Spinal cord (tissue), 10 donors: ENCODE measurements around the gene KIAA0232. TPM values are rescaled to one million over a fixed set of nuclear protein-coding genes. Genes with fewer than 3 reads are reported as not detected.
A peak's percentile ranks its signal among the peaks of the same experiment; 100 is the strongest.

ENCODE experiments used
- DNase-seq, 6 donors: peaks; one replicate each; pipeline versions ENCODE4 v3.0.0 to v3.0.0-alpha.2; 2013 to 2015; ENCODE audit warnings: low spot score in 6 of 6, low read depth in 4 of 6
- H3K27ac ChIP-seq: one replicate; pipeline ENCODE4 v1.5.1; 2013; ENCODE audit warnings: low read depth, low read length, control low read depth
- H3K27me3 ChIP-seq: one replicate; pipeline ENCODE4 v1.6.1; 2013; ENCODE audit warnings: low read length; ENCODE audit not compliant: control insufficient read depth, insufficient read depth
- H3K36me3 ChIP-seq: one replicate; pipeline ENCODE4 v1.6.1; 2013; ENCODE audit warnings: low read length; ENCODE audit not compliant: control insufficient read depth, insufficient read depth
- H3K4me1 ChIP-seq: one replicate; pipeline ENCODE4 v1.6.1; 2013; ENCODE audit warnings: low read length; ENCODE audit not compliant: control insufficient read depth, insufficient read depth
- H3K4me3 ChIP-seq: one replicate; pipeline ENCODE4 v1.5.1; 2013; ENCODE audit warnings: low read depth, low read length, control low read depth
- H3K9me3 ChIP-seq: one replicate; pipeline ENCODE4 v1.6.1; 2013; ENCODE audit warnings: low read length; ENCODE audit not compliant: control insufficient read depth, insufficient read depth
- WGBS: methylation state at CpG from one replicate; pipeline ENCODE4 v1.1.5; 2013; ENCODE audit warnings: missing lambda C conversion rate; ENCODE audit not compliant: insufficient coverage; 5-methylcytosine and 5-hydroxymethylcytosine counted together
- polyA plus RNA-seq, 2 donors: library from polyadenylated mRNA; unstranded; fragments of 120-200 nt; gene quantifications; one replicate each; pipeline ENCODE4 v1.2.1, GENCODE V29; 2013; ENCODE audit not compliant: insufficient read length in 2 of 2
- total RNA-seq, 2 donors: library from RNA; depleted of rRNA in 1 of 2; stranded (reverse); fragments of 120-200 nt in 1 of 2; fragments of >200 nt in 1 of 2; gene quantifications; one replicate each; pipeline versions ENCODE4 v1.2.3 to v1.2.4, GENCODE V29; 2013 to 2014
- donor health status: healthy.

The KIAA0232 gene
- total and polyA plus RNA-seq, 4 donors = 34.8 to 59.9 (median 45.7) TPM

DNA sequence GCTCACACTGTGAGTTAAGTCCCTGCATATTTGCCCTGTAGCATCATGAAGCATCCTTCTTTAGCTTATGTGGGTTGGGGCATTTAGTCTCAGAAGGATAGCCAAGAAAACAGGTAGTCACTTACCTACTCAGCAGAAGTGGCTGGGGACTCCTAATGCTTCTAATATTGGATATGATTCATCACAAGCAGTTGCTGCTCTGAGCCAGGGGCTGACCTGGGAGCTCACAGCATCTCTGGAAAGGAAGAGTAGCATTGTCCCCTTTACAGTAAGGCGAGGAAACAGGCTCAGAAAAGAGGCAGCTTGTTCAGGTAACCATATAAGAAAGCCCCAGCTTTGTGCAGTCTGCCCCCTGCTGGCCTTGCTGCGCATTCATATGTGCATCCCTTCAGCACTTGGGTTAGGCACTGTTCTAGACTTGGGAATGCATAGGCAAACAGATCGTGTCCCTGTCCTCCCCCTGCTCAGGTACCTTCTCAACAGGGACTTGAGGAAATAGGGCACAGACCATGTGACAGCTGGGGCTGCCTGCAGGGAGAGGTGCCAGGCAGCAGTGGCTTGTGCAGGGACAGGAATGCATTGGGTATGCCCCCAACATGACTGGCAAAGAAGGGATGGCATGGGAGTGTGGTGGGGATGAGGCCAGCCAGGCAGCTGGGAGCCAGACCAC is 91.4 kb downstream of the KIAA0232 start:
- H3K27me3 ChIP-seq = no peaks in the 10 kb centered on the region
- peaks cover 22% of the 10 kb centered on the region for H3K4me1 ChIP-seq
- H3K36me3 ChIP-seq = peaks cover 58% of the 10 kb centered on the region
- peak in 3 of 6 donors; percentile 22 to 80 (median 73) for DNase-seq
- no peak overlapping the region for H3K4me3 ChIP-seq
- no peaks in the 10 kb centered on the region for H3K9me3 ChIP-seq
- 49% methylated on average over 3 of the region's 3 CpGs for WGBS
- H3K27ac ChIP-seq = no peak overlapping the region

DNA sequence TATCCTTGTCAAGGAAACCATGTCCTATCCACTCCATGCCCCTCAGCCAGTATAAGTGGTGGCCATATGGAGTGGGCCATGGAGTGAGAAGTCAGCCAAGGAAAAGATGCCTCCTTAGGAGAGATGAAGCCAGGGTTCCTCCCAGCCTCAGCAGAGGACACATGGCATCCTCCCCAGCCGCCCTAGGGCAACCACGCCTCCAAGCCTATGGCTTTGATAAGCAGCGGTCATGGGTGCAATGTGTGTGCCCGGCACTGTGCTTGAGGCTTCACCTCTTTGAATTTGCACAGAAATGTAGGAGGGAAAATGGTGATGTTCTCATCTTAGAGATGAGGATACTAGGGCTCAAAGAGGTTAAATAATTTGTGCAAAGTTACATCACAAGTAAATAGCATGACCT is 92.5 kb downstream of the KIAA0232 start:
- peaks cover 63% of the 10 kb centered on the region for H3K36me3 ChIP-seq
- H3K9me3 ChIP-seq = no peaks in the 10 kb centered on the region
- no peak overlapping the region for H3K27ac ChIP-seq
- no peak for DNase-seq
- H3K4me1 ChIP-seq = peaks cover 22% of the 10 kb centered on the region
- WGBS = 97% methylated on average over 4 of the region's 4 CpGs
- no peak overlapping the region for H3K4me3 ChIP-seq
- no peaks in the 10 kb centered on the region for H3K27me3 ChIP-seq

DNA sequence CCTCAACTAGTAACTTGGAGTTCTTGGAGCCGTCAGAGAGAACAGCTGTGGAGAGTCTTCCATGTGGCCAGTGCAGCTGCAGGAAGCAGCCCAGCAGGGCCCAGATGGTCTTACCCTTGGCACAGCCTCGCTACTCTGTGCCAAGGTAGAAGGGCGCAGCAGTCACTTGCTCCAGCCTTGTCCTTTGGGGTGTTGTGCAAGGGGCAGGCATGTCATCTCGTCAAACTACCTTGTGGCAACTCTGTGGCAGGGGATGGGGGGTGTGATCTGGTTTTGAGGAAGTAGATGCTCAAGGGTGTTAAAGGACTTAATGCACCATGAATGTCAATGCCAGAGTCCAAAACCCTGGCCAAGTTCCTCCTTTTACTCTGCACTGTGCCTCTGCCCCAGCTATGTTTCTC is 92.9 kb downstream of the KIAA0232 start:
- Histone ChIP-seq H3K27ac (no peak overlapping the region), H3K9me3 (no peaks in the 10 kb centered on the region)

DNA sequence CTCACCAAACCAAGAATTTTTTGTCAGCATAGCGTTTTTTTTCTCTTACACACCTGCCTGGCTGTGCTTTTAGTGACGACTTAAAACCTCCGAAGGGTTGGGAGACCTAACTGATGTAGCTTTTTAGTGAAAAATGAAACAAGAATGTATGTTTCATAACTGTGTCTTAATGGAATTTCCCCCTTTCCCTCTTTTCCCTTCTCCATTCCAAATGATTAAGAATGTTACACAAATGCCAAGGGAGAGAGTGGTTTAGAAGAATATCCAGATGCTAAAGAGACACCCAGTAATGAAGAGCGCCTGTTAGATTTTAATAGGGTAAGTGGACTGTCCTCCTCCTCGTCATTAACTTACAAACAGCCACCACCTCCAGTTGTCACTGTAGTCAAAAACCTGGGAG is 93.9 kb downstream of the KIAA0232 start:
- H3K27ac ChIP-seq = no peak overlapping the region
- WGBS = no CpG with 5 or more reads among the region's 5 CpGs

More for the DNA sequence above, 92.9 kb downstream of the KIAA0232 start:
- WGBS = 51% methylated on average over 4 of the region's 4 CpGs
- H3K4me1 ChIP-seq = peaks cover 22% of the 10 kb centered on the region
- no peaks in the 10 kb centered on the region for H3K27me3 ChIP-seq
- peaks cover 59% of the 10 kb centered on the region for H3K36me3 ChIP-seq
- no peak overlapping the region for H3K4me3 ChIP-seq
- peak in 1 of 6 donors; percentile 30 for DNase-seq

GRCh38 chr4:6877067-6877466 is 94.5 kb downstream of the KIAA0232 start:
- H3K27me3 ChIP-seq = no peaks in the 10 kb centered on the region
- peaks cover 22% of the 10 kb centered on the region for H3K4me1 ChIP-seq
- DNase-seq = no peak
- WGBS = 93% methylated on average over 8 of the region's 14 CpGs
- H3K36me3 ChIP-seq = peaks cover 57% of the 10 kb centered on the region
- no peak overlapping the region for H3K27ac ChIP-seq
- no peak overlapping the region for H3K4me3 ChIP-seq
- H3K9me3 ChIP-seq = no peaks in the 10 kb centered on the region

More for the DNA sequence above, 93.9 kb downstream of the KIAA0232 start:
- DNase-seq = no peak
- no peaks in the 10 kb centered on the region for H3K9me3 ChIP-seq
- peaks cover 58% of the 10 kb centered on the region for H3K36me3 ChIP-seq
- H3K4me1 ChIP-seq = peaks cover 22% of the 10 kb centered on the region
- no peaks in the 10 kb centered on the region for H3K27me3 ChIP-seq
- H3K4me3 ChIP-seq = no peak overlapping the region

DNA sequence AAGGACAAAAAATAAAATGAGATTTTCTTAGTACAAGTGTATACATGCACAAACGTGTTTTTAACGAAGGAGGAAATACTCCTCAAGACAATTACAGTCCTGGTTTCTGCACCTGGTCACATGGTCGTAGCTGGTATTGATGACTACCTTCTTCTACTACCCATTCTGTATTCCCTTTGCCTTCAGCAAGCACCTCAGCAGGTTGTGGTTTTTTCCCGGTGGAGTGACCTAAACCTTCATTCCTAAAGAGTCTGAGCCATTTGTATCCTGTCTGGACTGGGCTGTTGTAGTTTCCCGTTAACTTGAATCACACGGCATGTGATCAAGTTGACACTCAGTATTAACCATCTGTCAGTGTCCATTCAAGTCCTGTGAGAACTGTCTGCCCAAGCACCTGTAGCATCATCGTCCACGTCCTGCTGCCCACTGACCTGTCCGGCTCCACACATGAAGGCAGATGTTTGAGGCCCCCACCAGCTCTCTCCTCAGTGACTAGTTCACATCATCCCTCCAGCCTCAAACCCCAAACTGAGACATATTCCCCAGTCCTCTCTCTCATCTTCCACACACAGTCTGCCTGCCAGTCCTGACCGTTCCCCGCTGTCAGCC is 96.0 kb downstream of the KIAA0232 start:
- no peak for DNase-seq
- H3K4me3 ChIP-seq = no peak overlapping the region
- 86% methylated on average over 10 of the region's 11 CpGs for WGBS
- no peak overlapping the region for H3K27ac ChIP-seq
- no peaks in the 10 kb centered on the region for H3K27me3 ChIP-seq
- no peaks in the 10 kb centered on the region for H3K9me3 ChIP-seq
- peaks cover 22% of the 10 kb centered on the region for H3K4me1 ChIP-seq
- peaks cover 53% of the 10 kb centered on the region for H3K36me3 ChIP-seq

- DNase-seq = no peak
- Histone ChIP-seq H3K9me3 (no peaks in the 10 kb centered on the region), H3K4me3 (no peak overlapping the region), H3K4me1 (peaks cover 3% of the 10 kb centered on the region), H3K36me3 (peaks cover 36% of the 10 kb centered on the region), H3K27ac (no peak overlapping the region), H3K27me3 (no peaks in the 10 kb centered on the region)
- WGBS = no CpG with 5 or more reads among the region's 7 CpGs
Measured at GRCh38 chr4:6880691-6881090, 98.2 kb downstream of the KIAA0232 start.

- 82% methylated on average over 13 of the region's 16 CpGs for WGBS
- H3K36me3 ChIP-seq = peaks cover 27% of the 10 kb centered on the region
- no peaks in the 10 kb centered on the region for H3K27me3 ChIP-seq
- no peak overlapping the region for H3K4me3 ChIP-seq
- H3K9me3 ChIP-seq = no peaks in the 10 kb centered on the region
- DNase-seq = no peak
- no peak overlapping the region for H3K27ac ChIP-seq
- H3K4me1 ChIP-seq = peaks cover 11% of the 10 kb centered on the region
Measured at GRCh38 chr4:6881908-6882307, 99.4 kb downstream of the KIAA0232 start.

GRCh38 chr4:6884341-6884870 is 101.9 kb downstream of the KIAA0232 start:
- H3K36me3 ChIP-seq = peaks cover 19% of the 10 kb centered on the region
- DNase-seq = no peak
- no peak overlapping the region for H3K4me3 ChIP-seq
- H3K27ac ChIP-seq = no peak overlapping the region
- peaks cover 27% of the 10 kb centered on the region for H3K4me1 ChIP-seq
- H3K27me3 ChIP-seq = no peaks in the 10 kb centered on the region
- WGBS = 94% methylated on average over 2 of the region's 3 CpGs
- no peaks in the 10 kb centered on the region for H3K9me3 ChIP-seq
